SK-N-SH (cell line): ENCODE results near the gene DNAH6. TPM values are rescaled to one million over a fixed set of nuclear protein-coding genes. Genes with fewer than 3 reads are reported as not detected.
A peak's percentile ranks its signal among the peaks of the same experiment; 100 is the strongest.

ENCODE experiments used
- CTCF ChIA-PET: fragments of 300-600, 350-600 bp; formaldehyde crosslinking; extraction: SDS; loops from one replicate; lab custom pipeline; 2021; lab: Yijun Ruan, JAX
- POLR2A ChIA-PET: fragments of 350-600 bp; sonication (Branson Sonifier 250); formaldehyde crosslinking; extraction: SDS; loops from one replicate; lab custom pipeline; 2020; ENCODE audit warnings: antibody characterized with exemption, inconsistent platforms; lab: Yijun Ruan, JAX
- DNase-seq: peaks from one replicate; pipeline ENCODE4 v3.0.0; 2012
- H2AFZ ChIP-seq: fragments of 200-600 bp; sonication (generic); 2 replicates; pipeline ENCODE4 v1.8.1; 2016; ENCODE audit warnings: antibody characterized with exemption, mild to moderate bottlenecking, low read depth
- H3F3A ChIP-seq: fragments of 200-600 bp; sonication (generic); replicated peaks from 2 replicates; pipeline ENCODE3; 2016; ENCODE audit warnings: antibody characterized with exemption, mild to moderate bottlenecking; ENCODE audit not compliant: insufficient read depth
- H3K27ac ChIP-seq, 2 experiments: fragments of 200-500 bp in 1 of 2; fragments of 200-600 bp in 1 of 2; sonication (Bioruptor generic) in 1 of 2; sonication (generic), shearing (Covaris generic) in 1 of 2; 2 replicates each; pipeline versions ENCODE4 v1.5.1 to v1.6.1; 2014 to 2016; ENCODE audit warnings: low read depth in 2 of 2, inconsistent platforms in 1 of 2, low read length in 1 of 2, mild to moderate bottlenecking in 1 of 2, mixed read lengths in 1 of 2
- H3K27me3 ChIP-seq: fragments of 200-600 bp; sonication (generic), shearing (Covaris generic); 2 replicates; pipeline ENCODE4 v1.6.1; 2016; ENCODE audit warnings: mixed run types; ENCODE audit not compliant: insufficient read depth
- H3K36me3 ChIP-seq, 2 experiments: fragments of 200-500 bp in 1 of 2; fragments of 200-600 bp in 1 of 2; sonication (Bioruptor generic) in 1 of 2; sonication (generic) in 1 of 2; replicated peaks in 1 of 2; 2 replicates each; pipeline versions ENCODE3 to v1.5.1; 2014 to 2016; ENCODE audit warnings: low read length in 1 of 2, mild to moderate bottlenecking in 1 of 2; ENCODE audit not compliant: insufficient read depth in 2 of 2, control insufficient read depth in 1 of 2
- H3K4me1 ChIP-seq, 2 experiments: fragments of 200-500 bp in 1 of 2; fragments of 200-600 bp in 1 of 2; sonication (Bioruptor generic) in 1 of 2; sonication (generic), shearing (Covaris generic) in 1 of 2; 2 replicates each; pipeline versions ENCODE4 v1.5.1 to v1.6.1; 2014 to 2016; ENCODE audit warnings: low read depth in 1 of 2, low read length in 1 of 2, mixed run types in 1 of 2; ENCODE audit not compliant: insufficient read depth in 2 of 2, control insufficient read depth in 1 of 2
- H3K4me2 ChIP-seq: fragments of 200-600 bp; sonication (generic), shearing (Covaris generic); 2 replicates; pipeline ENCODE4 v1.6.1; 2017; ENCODE audit warnings: mixed run types
- H3K4me3 ChIP-seq, 2 experiments: fragments of 200-500 bp in 1 of 2; fragments of 200-600 bp in 1 of 2; sonication (Bioruptor generic) in 1 of 2; sonication (generic), shearing (Covaris generic) in 1 of 2; 2 replicates each; pipeline versions ENCODE4 v1.5.1 to v1.8.1; 2014 to 2016; ENCODE audit warnings: low read depth in 2 of 2, inconsistent platforms in 1 of 2, low read length in 1 of 2, mild to moderate bottlenecking in 1 of 2, mixed read lengths in 1 of 2, moderate library complexity in 1 of 2
- H3K79me2 ChIP-seq: fragments of 200-600 bp; sonication (generic); 2 replicates; pipeline ENCODE4 v1.8.1; 2017; ENCODE audit warnings: mild to moderate bottlenecking; ENCODE audit not compliant: insufficient read depth
- H3K9ac ChIP-seq: fragments of 200-600 bp; sonication (generic); 2 replicates; pipeline ENCODE4 v1.6.1; 2017; ENCODE audit warnings: mixed run types
- H3K9me2 ChIP-seq: fragments of 200-600 bp; sonication (generic); 2 replicates; pipeline ENCODE4 v1.6.1; 2017; ENCODE audit warnings: mixed run types
- H3K9me3 ChIP-seq: fragments of 200-600 bp; sonication (generic); 2 replicates; pipeline ENCODE4 v1.6.1; 2017; ENCODE audit warnings: mixed run types, mild to moderate bottlenecking, moderate library complexity
- H4K20me1 ChIP-seq: fragments of 200-600 bp; sonication (generic); 2 replicates; pipeline ENCODE4 v1.6.1; 2017; ENCODE audit warnings: mild to moderate bottlenecking, mixed run types; ENCODE audit not compliant: insufficient read depth
- CHD2 ChIP-seq: fragments of 150-350 bp; IDR thresholded peaks from 2 replicates; pipeline ENCODE4 v1.6.1; 2018; ENCODE audit warnings: low read length; ENCODE audit not compliant: partially characterized antibody
- EZH2phosphoT487 ChIP-seq: fragments of 200-600 bp; sonication (generic); IDR thresholded peaks from 2 replicates; pipeline ENCODE4 v1.6.1; 2017; ENCODE audit warnings: low read depth, mixed run types, mild to moderate bottlenecking, antibody characterized with exemption, moderate library complexity, borderline replicate concordance
- FOSL2 ChIP-seq: IDR thresholded peaks from 2 replicates; pipeline ENCODE4 v1.4.0; 2012; ENCODE audit warnings: low read depth, mild to moderate bottlenecking, moderate library complexity, borderline replicate concordance
- GABPA ChIP-seq: IDR thresholded peaks from 2 replicates; pipeline ENCODE4 v1.4.0; 2012; ENCODE audit warnings: low read depth, mild to moderate bottlenecking
- JUND ChIP-seq: IDR thresholded peaks from 2 replicates; pipeline ENCODE4 v1.4.0; 2012
- POLR2AphosphoS5 ChIP-seq: IDR thresholded peaks from 2 replicates; pipeline ENCODE4 v1.6.1; 2012; ENCODE audit warnings: low read depth, low read length
- RFX5 ChIP-seq: IDR thresholded peaks from 2 replicates; pipeline ENCODE4 v1.6.1; 2012; ENCODE audit warnings: mild to moderate bottlenecking, improper control_type of control experiment, low read length
- RXRA ChIP-seq: IDR thresholded peaks from 2 replicates; pipeline ENCODE4 v1.4.0; 2012; ENCODE audit warnings: low read depth, mild to moderate bottlenecking, borderline replicate concordance
- SIN3A ChIP-seq: IDR thresholded peaks from 2 replicates; pipeline ENCODE4 v1.6.1; 2012; ENCODE audit warnings: low read depth, mild to moderate bottlenecking, low read length, moderate library complexity, borderline replicate concordance
- SMC3 ChIP-seq: IDR thresholded peaks from 2 replicates; pipeline ENCODE4 v1.6.1; 2012; ENCODE audit warnings: low read depth, low read length, improper control_type of control experiment
- YY1 ChIP-seq: IDR thresholded peaks from 2 replicates; pipeline ENCODE4 v1.4.0; 2012; ENCODE audit warnings: low read depth, mild to moderate bottlenecking
- WGBS: methylation state at CpG from one replicate; pipeline ENCODE4 v1.1.6; 2017; ENCODE audit warnings: low lambda C conversion rate; 5-methylcytosine and 5-hydroxymethylcytosine counted together
- polyA plus RNA-seq, 3 experiments: library from polyadenylated mRNA; depleted of rRNA; stranded (reverse); fragments of >200 nt; gene quantifications; 2 replicates each; pipeline ENCODE4 v1.2.3, GENCODE V29; 2012
- TF ChIP-seq, protein P1 (sequence below): IDR thresholded peaks from 2 replicates; pipeline ENCODE4 v1.4.0; 2012; ENCODE audit warnings: low read depth, borderline replicate concordance
- TF ChIP-seq, protein P2 (sequence below): IDR thresholded peaks from 2 replicates; pipeline ENCODE4 v1.4.0; 2012; ENCODE audit warnings: low read depth, borderline replicate concordance
- TF ChIP-seq, protein P3 (sequence below): fragments of 200-600 bp; sonication (generic); IDR thresholded peaks from 2 replicates; pipeline ENCODE4 v1.6.1; 2017; ENCODE audit warnings: antibody characterized with exemption, mild to moderate bottlenecking, moderate library complexity

DNAH6 gene
- polyA plus RNA-seq, 1 of the 3 experiments (the other 2 are of a cell fraction), result 0.03 TPM

DNA sequence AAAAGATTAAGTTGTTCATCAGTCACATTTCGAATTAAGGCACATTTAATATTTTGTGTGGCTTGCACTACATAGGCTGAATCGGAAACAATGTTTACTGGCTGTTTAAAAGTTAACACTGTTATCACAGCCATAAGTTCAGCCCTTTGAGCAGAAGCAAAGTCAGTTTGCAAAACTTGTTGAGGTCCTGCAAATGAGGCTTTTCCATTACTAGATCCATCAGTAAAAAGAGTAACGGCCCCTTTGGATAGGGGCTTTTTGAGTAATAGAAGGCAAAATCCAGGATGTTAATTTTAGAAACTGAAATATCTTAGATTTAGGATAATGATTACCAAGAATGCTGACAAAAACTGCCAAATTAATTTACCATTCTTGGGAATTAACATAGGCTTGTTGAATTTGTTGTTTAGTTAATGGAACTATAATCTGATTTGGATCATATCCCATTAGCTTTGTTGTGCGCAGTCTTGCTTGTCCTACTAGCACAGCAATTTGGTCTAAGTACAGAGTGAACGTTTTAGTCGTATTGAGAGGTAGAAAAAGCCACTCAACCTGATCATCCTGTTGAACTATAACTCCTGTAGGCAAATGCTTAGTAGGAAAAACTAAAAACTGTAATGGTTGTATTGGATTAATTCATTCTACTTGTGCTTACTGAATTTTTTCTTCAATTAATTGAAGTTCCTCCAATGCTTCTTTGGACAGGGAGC is 43.3 kb upstream of the DNAH6 start:
- no peak for TF ChIP-seq RFX5
- TF ChIP-seq GABPA, result no peak
- TF ChIP-seq, protein P1, sequence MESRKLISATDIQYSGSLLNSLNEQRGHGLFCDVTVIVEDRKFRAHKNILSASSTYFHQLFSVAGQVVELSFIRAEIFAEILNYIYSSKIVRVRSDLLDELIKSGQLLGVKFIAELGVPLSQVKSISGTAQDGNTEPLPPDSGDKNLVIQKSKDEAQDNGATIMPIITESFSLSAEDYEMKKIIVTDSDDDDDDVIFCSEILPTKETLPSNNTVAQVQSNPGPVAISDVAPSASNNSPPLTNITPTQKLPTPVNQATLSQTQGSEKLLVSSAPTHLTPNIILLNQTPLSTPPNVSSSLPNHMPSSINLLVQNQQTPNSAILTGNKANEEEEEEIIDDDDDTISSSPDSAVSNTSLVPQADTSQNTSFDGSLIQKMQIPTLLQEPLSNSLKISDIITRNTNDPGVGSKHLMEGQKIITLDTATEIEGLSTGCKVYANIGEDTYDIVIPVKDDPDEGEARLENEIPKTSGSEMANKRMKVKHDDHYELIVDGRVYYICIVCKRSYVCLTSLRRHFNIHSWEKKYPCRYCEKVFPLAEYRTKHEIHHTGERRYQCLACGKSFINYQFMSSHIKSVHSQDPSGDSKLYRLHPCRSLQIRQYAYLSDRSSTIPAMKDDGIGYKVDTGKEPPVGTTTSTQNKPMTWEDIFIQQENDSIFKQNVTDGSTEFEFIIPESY, result no peak
- no peak for TF ChIP-seq CHD2
- TF ChIP-seq EZH2phosphoT487, result no peak
- no peak for TF ChIP-seq SMC3
- TF ChIP-seq, protein P2, sequence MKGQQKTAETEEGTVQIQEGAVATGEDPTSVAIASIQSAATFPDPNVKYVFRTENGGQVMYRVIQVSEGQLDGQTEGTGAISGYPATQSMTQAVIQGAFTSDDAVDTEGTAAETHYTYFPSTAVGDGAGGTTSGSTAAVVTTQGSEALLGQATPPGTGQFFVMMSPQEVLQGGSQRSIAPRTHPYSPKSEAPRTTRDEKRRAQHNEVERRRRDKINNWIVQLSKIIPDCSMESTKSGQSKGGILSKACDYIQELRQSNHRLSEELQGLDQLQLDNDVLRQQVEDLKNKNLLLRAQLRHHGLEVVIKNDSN, result no peak
- TF ChIP-seq, protein P3, sequence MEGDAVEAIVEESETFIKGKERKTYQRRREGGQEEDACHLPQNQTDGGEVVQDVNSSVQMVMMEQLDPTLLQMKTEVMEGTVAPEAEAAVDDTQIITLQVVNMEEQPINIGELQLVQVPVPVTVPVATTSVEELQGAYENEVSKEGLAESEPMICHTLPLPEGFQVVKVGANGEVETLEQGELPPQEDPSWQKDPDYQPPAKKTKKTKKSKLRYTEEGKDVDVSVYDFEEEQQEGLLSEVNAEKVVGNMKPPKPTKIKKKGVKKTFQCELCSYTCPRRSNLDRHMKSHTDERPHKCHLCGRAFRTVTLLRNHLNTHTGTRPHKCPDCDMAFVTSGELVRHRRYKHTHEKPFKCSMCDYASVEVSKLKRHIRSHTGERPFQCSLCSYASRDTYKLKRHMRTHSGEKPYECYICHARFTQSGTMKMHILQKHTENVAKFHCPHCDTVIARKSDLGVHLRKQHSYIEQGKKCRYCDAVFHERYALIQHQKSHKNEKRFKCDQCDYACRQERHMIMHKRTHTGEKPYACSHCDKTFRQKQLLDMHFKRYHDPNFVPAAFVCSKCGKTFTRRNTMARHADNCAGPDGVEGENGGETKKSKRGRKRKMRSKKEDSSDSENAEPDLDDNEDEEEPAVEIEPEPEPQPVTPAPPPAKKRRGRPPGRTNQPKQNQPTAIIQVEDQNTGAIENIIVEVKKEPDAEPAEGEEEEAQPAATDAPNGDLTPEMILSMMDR, result no peak
- TF ChIP-seq JUND, result no peak
- no peak for TF ChIP-seq FOSL2
- no peak for TF ChIP-seq YY1
- TF ChIP-seq RXRA, result no peak
- TF ChIP-seq POLR2AphosphoS5, result no peak
- no peak for TF ChIP-seq SIN3A
- WGBS, result 13% methylated on average over 6 of the region's 6 CpGs
- CTCF ChIA-PET, result interaction anchor here (0.5 kb wide), 1 partner anchor 691 kb away, joined by 3 read pairs; no protein-coding TSS in a partner anchor

More for the DNA sequence above, 43.3 kb upstream of the DNAH6 start:
- Histone ChIP-seq H3K9ac (no peak overlapping the region), H3K4me1 (no peaks in the 10 kb centered on the region), H3K79me2 (no peaks in the 10 kb centered on the region), H3F3A (no peaks in the 10 kb centered on the region), H3K27ac (no peak overlapping the region), H3K36me3 (no peaks in the 10 kb centered on the region), H3K9me3 (peaks cover 6% of the 10 kb centered on the region; the same call in 1 of the 2 replicates), H2AFZ (peak overlapping the region; percentile 16; the same call in 1 of the 2 replicates), H3K4me3 (no peak overlapping the region), H3K27me3 (no peaks in the 10 kb centered on the region), H4K20me1 (no peaks in the 10 kb centered on the region), H3K4me2 (no peak overlapping the region), H3K9me2 (no peaks in the 10 kb centered on the region)
- POLR2A ChIA-PET, result no interaction called here
- no peak for DNase-seq
